ENCODE measurements around the gene EPM2AIP1. TPM values are rescaled to one million over a fixed set of nuclear protein-coding genes. Genes with fewer than 3 reads are reported as not detected.

Gene EPM2AIP1
- total and polyA plus RNA-seq, 9 of the 15 experiments (the other 6 are each of a cell fraction or from before 2014, with no cell fraction given), result 6.7 to 44.8 (median 25.2) TPM

DNA sequence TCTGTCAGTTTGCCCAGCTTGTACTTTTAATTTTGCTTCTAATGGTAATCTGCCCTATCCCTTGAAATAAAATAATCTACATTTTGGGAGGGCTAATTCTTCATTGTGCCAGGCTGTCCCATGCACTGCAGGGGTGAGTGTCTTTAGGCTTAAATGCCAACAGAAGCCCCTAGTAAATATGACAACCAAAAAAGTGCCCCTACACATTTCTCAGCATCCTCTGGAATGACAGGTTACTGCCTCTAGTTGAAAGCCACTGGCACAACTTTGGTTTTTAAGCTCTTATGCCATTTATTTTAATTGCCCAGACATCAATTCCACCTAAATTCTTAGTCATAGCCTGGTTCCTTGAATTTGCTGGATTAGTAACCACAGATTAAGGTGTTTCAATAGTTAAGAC lies 3.4 kb downstream of the EPM2AIP1 start:
- Histone ChIP-seq H2AFZ (ENCODE audit: low read depth, low read length) (no peak overlapping the region), H3K79me2 (ENCODE audit: control insufficient read depth, insufficient read depth, low read length) (peaks cover 65% of the 10 kb centered on the region), H3K27me3 (ENCODE audit: control insufficient read depth in 2 of 2, insufficient read depth in 2 of 2, low read length in 2 of 2) (no peaks in the 10 kb centered on the region), H3K4me3 (peak overlapping the region; percentile 60), H3K4me1 (replicated peaks in 1 of 2; ENCODE audit: control insufficient read depth in 2 of 2, insufficient read depth in 2 of 2, low read length in 2 of 2) (peaks cover 17 to 25% of the 10 kb centered on the region in 2 experiments), H3K9me1 (ENCODE audit: control insufficient read depth, insufficient read depth, low read length) (no peaks in the 10 kb centered on the region), H3K9me3 (replicated peaks; ENCODE audit: control insufficient read depth, insufficient read depth, low read depth, low read length) (no peaks in the 10 kb centered on the region), H4K20me1 (replicated peaks; ENCODE audit: control insufficient read depth, insufficient read depth, low read length) (peaks cover 18% of the 10 kb centered on the region; the same call in 1 of the 2 replicates), H3K4me2 (ENCODE audit: insufficient read depth, low read length) (peak overlapping the region; percentile 96), H3K9ac (ENCODE audit: insufficient read depth in 1 of 2, low read depth in 2 of 2, low read length in 2 of 2) (peak overlapping the region; percentile 14 to 91; a peak in 3 of 4 replicates), H3K36me3 (ENCODE audit: control insufficient read depth, insufficient read depth, low read length) (peaks cover 73% of the 10 kb centered on the region), H3K27ac (ENCODE audit: extremely low read depth, low read depth, low read length) (no peak overlapping the region; the same call in 2 of the 3 replicates)
- ChIA-PET CTCF (ENCODE audit: low intra/inter-chr PET ratio) (interaction anchor here (0.5 kb wide), 1 partner anchor 286 kb away, joined by 4 read pairs; no protein-coding TSS in a partner anchor), POLR2A (interaction anchor here (1.0 to 2.5 kb wide), 10 partner anchors 9 to 256 kb away, joined by 3 to 13 read pairs (median 7); no protein-coding TSS in a partner anchor)
- TF ChIP-seq, protein P1, sequence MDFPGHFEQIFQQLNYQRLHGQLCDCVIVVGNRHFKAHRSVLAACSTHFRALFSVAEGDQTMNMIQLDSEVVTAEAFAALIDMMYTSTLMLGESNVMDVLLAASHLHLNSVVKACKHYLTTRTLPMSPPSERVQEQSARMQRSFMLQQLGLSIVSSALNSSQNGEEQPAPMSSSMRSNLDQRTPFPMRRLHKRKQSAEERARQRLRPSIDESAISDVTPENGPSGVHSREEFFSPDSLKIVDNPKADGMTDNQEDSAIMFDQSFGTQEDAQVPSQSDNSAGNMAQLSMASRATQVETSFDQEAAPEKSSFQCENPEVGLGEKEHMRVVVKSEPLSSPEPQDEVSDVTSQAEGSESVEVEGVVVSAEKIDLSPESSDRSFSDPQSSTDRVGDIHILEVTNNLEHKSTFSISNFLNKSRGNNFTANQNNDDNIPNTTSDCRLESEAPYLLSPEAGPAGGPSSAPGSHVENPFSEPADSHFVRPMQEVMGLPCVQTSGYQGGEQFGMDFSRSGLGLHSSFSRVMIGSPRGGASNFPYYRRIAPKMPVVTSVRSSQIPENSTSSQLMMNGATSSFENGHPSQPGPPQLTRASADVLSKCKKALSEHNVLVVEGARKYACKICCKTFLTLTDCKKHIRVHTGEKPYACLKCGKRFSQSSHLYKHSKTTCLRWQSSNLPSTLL (IDR thresholded peaks at IDR 0.05), result no peak
- TF ChIP-seq, protein P2, sequence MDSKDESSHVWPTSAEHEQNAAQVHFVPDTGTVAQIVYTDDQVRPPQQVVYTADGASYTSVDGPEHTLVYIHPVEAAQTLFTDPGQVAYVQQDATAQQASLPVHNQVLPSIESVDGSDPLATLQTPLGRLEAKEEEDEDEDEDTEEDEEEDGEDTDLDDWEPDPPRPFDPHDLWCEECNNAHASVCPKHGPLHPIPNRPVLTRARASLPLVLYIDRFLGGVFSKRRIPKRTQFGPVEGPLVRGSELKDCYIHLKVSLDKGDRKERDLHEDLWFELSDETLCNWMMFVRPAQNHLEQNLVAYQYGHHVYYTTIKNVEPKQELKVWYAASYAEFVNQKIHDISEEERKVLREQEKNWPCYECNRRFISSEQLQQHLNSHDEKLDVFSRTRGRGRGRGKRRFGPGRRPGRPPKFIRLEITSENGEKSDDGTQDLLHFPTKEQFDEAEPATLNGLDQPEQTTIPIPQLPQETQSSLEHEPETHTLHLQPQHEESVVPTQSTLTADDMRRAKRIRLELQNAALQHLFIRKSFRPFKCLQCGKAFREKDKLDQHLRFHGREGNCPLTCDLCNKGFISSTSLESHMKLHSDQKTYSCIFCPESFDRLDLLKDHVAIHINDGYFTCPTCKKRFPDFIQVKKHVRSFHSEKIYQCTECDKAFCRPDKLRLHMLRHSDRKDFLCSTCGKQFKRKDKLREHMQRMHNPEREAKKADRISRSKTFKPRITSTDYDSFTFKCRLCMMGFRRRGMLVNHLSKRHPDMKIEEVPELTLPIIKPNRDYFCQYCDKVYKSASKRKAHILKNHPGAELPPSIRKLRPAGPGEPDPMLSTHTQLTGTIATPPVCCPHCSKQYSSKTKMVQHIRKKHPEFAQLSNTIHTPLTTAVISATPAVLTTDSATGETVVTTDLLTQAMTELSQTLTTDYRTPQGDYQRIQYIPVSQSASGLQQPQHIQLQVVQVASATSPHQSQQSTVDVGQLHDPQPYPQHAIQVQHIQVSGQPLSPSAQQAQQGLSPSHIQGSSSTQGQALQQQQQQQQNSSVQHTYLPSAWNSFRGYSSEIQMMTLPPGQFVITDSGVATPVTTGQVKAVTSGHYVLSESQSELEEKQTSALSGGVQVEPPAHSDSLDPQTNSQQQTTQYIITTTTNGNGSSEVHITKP (IDR thresholded peaks at IDR 0.05; ENCODE audit: partially characterized antibody), result peak; percentile 70
- TF ChIP-seq, protein P3, sequence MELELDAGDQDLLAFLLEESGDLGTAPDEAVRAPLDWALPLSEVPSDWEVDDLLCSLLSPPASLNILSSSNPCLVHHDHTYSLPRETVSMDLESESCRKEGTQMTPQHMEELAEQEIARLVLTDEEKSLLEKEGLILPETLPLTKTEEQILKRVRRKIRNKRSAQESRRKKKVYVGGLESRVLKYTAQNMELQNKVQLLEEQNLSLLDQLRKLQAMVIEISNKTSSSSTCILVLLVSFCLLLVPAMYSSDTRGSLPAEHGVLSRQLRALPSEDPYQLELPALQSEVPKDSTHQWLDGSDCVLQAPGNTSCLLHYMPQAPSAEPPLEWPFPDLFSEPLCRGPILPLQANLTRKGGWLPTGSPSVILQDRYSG (tag; conservative IDR thresholded peaks at IDR 0.05; ENCODE audit: low read depth), result no peak
- TF ChIP-seq ZFX (CRISPR knock-in tag; IDR thresholded peaks at IDR 0.05), result peak; percentile 20; the same call in 1 of the 2 replicates
- intact Hi-C loops (cut with micrococcal nuclease) (no loop called here), in situ Hi-C loops (cut with MboI) (no loop called here)
- BruUV-seq (replicated peaks), result no TSS peak
- FAIRE-seq, result no peak
- ATAC-seq, result no peak
- DNase-seq (ENCODE audit: extremely low read depth in 1 of 4, low spot score in 3 of 4), result no peak
